Peyer's patch (tissue), 4 donors: ENCODE measurements around the gene MCTP1.

Source experiments
- CTCF ChIP-seq, 6 experiments: fragments of 450-650 bp in 4 of 6; fragments of 200-600 bp in 2 of 6; sonication (generic) in 1 of 6; IDR thresholded peaks; one replicate each; pipeline ENCODE4 v1.5.1; 2017 to 2019; ENCODE audit warnings: antibody characterized with exemption in 6 of 6, mild to moderate bottlenecking in 3 of 6, moderate library complexity in 1 of 6
- POLR2A ChIP-seq, 2 donors: fragments of 450-650 bp; IDR thresholded peaks; one replicate each; pipeline ENCODE4 v1.5.1; 2017; ENCODE audit warnings: antibody characterized with exemption in 2 of 2, mild to moderate bottlenecking in 2 of 2, moderate library complexity in 2 of 2

- TF ChIP-seq POLR2A (IDR thresholded peaks at IDR 0.05) (no peak), CTCF (IDR thresholded peaks at IDR 0.05) (no peak)
These were observed 496.4 kb downstream of the MCTP1 start for GRCh38 chr5:94788527-94788926.
